GM19395 (cell line): ENCODE measurements around the gene PEAK1.
"Not testable (repeated sequence)": the region's sequence is repeated elsewhere in the genome, so short reads cannot be mapped to it uniquely, and the experiment has no call there.

Source experiments
- ATAC-seq: cut with Tn5 transposase; IDR thresholded peaks from one replicate; pipeline ENCODE4 v1.9.1; 2021; ENCODE audit warnings: mild to moderate bottlenecking, moderate library complexity; ENCODE audit not compliant: unreplicated experiment

Gene PEAK1

DNA sequence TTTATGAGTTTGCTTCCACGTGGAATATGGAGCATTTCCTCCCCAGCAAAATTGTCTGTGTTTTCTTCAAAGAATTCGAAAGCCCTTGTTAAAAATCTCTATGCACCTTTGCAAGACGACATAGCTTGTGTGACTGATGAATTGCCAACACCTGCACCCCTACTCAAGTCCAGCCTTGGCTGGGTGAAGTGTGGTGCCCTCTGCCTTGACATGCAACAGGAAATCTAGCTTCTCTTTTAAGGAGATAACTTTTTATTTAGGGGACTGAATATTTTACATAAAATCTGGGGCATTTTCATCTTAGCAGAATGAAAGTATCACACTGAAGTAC, 1.4 kb upstream of the PEAK1 start:
- no peak for ATAC-seq

GRCh38 chr15:77420610-77421369, 886 bp upstream of the PEAK1 start, which contains the start of gene HMG20A:
HMG20A (plus strand) TSS chr15:77420888; CDS start chr15:77458408, 37,520 bp downstream.
- ATAC-seq, result peak; percentile 61

DNA sequence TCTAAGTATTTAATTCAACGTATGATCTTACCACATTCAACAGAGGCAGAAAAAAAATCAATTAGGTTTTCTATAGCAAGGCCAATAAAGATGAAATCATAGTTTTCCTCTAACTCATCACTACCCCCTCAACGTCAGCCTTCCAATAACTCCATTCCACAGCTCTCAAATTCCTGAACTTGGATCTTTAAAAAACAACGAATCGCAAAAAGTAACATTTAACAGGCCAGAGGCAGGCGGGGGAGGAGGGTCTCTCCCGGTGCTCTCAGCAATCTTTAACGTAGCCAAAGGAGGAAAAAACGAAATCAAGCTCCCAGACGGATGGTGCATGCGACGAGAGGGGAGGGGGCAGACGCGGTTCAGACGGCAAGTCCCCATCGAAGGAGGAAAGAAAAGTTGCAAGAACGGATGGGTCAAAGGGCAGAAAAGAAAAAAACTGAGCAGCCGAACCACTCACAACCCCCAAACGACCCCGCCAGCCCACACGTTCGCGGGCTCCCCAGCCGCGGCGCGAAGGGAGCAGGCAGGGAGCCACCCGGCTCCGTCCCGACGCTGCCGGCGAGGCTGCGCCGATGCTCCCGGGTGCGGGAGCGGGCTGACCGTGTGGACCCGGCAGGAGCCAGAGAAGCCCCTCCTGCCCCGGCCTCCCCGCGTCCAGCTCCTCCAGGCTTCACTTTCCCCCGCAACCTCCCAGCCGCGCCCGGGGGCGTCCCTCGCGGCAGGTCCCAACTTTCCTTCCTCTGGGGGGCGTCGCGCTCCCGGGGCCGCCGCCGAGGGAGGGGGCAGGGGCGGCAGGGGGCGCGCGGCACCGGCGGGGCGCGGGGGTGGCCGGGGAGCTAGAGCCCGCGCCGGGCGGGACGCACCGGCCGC, 703 bp downstream of the PEAK1 start:
- peak; percentile 14 for ATAC-seq

DNA sequence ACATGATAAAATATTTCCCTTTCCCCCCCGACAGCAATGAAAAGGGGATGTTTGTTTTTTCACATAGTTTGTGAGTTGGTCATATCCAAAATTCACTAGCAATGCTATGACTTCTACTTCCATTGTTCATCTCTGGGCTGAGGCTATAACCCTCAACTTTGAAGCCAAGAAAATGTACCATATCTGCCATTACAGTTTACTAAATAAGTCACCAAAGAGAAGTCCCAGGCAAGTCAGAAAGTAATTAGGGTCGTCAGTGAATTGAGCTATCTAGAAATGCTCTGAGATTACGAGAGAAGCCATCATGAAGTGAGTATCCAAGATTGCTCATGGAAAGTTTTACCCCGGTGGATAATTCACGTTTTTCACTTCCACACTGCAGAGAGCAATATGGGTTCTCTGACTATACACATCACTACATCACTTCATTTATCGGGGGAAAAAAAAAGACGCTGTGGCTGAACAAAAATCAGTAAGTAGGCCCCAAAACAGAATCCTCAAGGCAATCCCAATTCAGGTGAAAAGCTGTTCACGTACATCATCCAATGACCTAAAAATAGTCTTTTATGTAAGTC, 1.4 kb downstream of the PEAK1 start:
- no peak for ATAC-seq

DNA sequence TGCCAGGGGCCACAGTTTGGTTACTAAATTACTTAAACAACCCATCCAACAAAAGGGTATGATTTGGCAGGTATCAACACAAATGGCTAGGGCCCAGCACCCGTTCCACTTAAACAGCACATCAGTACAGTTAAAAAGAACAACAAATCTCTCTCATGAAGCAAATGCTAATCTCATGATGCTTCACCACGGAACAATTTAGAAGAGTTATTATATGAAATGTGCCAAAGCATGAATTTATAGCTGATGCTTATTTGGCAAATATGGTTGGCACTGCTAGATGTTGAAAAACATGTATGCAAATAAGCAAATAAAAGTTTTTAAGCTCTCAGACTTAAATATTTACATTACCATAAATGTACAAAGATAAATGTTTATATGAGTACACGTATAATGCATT, 2.3 kb downstream of the PEAK1 start:
- ATAC-seq, result no peak

DNA sequence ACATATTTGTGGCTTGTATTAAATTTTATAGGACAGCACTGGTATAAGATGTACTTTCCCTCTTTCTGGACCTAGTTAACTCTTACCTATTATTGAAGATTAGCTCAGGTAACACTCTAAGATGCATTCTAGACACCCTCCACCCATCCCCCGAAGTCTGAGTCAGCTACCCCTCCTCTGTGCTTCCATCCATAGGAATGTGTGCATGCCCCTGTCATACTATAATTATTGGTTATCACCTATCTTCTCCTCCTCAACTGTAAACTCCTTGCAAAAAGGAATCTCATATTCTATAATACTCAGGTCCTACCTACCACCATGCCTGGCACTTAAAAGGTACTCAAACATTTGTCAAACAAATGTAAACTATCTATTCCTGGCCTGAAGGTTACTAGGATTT, 3.0 kb downstream of the PEAK1 start:
- no peak for ATAC-seq

- no peak for ATAC-seq
Observed at GRCh38 chr15:77416148-77416455, 3.8 kb downstream of the PEAK1 start.

DNA sequence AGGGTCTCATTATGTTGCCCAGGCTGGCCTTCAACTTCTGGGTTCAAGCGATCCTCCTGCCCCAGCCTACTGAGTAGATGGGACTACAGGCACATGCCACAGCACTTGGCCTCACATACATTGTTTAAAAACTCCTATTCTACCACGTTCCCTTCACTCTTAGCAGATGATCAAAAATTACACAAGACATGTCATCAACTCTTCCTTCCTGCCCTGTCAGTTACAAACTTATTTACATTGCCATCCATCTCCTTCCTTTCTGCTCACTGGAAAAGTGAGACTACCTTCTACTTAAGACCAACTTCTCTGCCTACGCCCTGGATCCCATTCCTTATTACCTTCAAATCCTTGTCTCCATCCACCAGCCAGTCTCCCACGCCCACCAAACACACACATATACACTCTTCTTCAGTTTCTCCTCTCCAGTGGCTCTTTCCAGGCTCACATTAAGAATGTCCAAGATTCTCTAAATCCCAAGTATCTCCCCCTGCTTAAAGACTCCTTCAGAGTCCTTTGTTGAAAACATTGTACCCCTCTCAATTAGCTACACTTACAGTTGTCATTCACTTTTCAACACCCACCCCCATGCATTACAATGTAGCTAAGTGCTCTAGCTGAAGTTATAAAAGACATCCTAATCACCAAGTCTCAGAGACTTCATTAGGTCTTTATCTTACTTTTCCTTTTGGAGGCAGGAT, 4.3 kb downstream of the PEAK1 start:
- no peak for ATAC-seq

DNA sequence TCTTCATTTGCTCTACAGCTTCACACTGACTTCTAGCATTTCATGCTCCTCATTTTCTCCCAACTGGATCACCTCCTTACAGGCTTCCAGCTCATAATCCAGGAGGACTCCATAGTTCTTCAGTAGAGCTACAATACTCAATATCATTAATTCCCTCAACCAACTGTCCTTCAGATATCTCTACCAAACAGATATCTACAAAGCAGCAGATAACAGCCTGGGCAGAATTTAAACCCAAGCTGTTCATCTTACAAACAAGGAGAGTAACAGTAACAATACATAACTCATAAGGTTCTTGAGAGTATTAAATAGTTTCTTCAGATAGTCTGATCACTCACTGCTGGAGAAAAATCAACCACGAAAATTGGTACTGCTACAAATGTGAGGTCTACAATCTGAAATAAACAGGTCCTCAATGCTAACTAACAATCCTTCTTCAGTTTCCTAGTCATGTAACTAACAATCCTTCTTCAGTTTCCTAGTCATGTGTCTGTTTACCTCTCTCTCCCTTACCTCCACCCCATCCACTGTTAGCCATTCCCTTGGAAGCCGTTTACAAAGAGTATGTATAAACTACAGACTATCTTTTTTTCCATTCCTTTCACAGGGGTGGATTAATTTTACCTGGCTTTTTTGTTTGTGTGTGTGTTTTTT, 5.0 kb downstream of the PEAK1 start:
- no peak for ATAC-seq

DNA sequence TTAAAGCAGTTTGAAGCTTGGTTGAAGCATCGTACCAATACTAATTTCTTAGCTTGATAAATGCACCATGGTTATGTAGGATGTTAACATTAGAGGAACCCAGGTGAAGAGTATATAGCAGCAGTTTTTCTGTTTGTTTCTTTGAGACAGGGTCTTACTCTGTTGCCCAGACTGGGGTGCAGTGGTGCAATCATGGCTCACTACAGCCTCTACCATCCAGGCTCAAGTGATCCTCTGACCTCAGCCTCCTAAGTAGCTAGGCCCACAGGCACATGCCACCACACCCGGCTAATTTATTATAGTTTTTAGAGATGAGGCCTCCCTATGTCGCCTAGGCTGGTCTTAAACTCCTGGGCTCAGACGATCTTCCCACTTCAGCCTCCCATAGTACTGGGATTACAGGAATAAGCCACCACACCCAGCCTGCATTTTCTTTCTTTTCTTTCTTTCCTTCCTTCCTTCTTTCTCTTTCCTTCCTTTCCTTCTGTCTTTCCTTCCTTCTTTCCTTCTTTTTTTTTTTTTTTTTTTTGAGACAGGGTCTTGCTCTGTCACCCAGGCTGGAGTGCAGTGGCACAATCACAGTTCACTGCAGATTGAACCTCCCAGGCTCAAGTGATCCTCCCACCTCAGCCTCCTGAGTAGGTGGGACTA, 6.1 kb downstream of the PEAK1 start:
- ATAC-seq, result no peak

GRCh38 chr15:77412972-77413698, 6.8 kb downstream of the PEAK1 start:
- no peak for ATAC-seq

DNA sequence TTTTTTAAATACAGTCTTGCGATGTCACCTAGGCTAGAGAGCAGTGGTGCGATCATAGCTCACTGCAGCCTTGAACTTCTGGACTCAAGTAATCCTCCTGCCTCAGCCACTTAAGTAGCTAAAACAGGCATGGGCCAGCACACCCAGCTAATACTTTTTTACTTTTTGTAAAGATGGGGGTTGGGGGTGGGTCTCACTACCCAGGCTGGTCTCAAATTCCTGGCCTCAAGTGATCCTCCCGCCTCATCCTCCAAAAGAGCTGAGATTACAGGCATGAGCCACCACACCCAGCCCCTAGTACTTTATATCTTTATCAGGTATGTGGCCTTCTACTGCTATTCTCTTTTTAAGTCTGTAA, 8.3 kb downstream of the PEAK1 start:
- no peak for ATAC-seq

GRCh38 chr15:77410701-77411618, 8.9 kb downstream of the PEAK1 start:
- ATAC-seq, result no peak

GRCh38 chr15:77410157-77410500, 9.8 kb downstream of the PEAK1 start:
- ATAC-seq, result not testable (repeated sequence)

- peak; percentile 87 for ATAC-seq
Observed at GRCh38 chr15:77409259-77410156, 10.4 kb downstream of the PEAK1 start.

- ATAC-seq, result no peak
Observed at GRCh38 chr15:77406846-77407245, 13.1 kb downstream of the PEAK1 start.

GRCh38 chr15:77406173-77406759, 13.6 kb downstream of the PEAK1 start:
- ATAC-seq, result not testable (repeated sequence)
